Renal pelvis (tissue), 4 donors: ENCODE measurements around the gene CFAP77. TPM values are rescaled to one million over a fixed set of nuclear protein-coding genes. Genes with fewer than 3 reads are reported as not detected.
"Not testable (repeated sequence)": the region's sequence is repeated elsewhere in the genome, so short reads cannot be mapped to it uniquely, and the experiment has no call there.

Source experiments
- DNase-seq: peaks from one replicate; pipeline ENCODE4 v3.0.0-alpha.2; 2013
- polyA plus RNA-seq, 3 donors: library from polyadenylated mRNA; unstranded; fragments of 120-200 nt; gene quantifications; one replicate each; pipeline ENCODE4 v1.2.1, GENCODE V29; 2013; ENCODE audit not compliant: insufficient read length in 3 of 3

The CFAP77 gene
- polyA plus RNA-seq, 3 donors: 0.84 to 1.7 (median 1.3) TPM

DNA sequence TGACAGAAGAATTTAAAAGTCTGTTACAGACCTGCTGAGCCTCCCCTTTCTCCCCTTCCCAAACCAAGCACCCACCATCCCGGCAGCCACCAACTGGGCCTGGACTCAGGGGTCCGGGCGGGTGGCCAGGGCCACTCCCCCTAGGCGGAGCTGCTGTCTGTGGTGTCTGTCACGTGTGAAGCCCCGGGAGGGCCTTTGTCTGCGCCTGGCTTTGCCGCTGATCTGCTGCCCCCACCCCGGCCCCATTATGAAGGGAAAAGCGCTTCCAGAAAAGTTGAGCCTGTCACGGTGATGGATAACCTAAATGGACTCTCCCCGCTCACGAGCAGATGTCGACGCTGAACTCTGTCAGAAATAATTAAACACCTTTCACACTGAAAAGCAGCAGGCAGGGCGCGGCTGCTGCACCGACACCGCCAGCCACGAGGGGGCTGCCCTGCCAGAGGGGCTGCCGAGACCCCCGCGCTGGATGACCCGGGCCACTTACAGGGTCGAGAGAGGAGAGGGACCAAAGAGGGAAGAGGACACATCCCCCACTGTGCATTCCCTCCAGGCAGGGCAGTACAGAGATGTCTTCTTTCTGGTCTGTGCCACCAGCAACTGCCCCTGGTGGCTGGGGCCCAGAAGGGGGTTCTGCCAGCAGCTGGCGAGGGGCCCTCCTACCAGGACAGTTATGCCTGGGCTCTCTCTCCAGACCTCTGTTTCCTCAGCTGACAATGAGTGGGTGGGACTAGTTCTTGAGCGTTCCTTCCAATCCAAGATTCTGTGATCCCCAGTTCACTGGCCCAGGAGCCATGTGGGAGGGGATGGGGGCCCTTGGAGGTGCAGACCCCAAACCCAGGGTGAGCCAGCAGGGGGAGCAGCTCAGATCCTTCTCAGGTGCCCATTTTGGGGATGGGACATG is 136.4 kb downstream of the CFAP77 start:
- DNase-seq: peak; percentile 64

- no peak for DNase-seq
Observed at GRCh38 chr9:132547052-132547431, 137.0 kb downstream of the CFAP77 start.

DNA sequence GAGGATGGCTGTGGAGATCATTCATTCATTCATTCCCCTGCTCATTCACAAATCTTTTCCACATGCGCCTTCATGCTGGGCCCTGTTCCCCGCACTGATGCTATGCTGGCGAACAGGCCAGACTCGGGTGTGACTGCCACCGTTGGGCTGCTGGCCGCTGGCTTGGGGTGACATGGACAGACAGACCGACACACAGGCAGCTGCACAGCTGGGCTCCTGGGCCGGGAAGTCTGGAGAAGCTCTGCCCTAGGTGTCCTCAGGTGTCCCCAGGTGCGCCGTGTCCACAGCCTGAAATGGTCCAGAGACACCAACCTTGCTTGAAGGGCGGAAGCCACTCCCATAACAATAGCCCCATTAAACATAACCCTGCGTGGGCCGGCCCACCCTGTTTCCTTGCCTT is 137.4 kb downstream of the CFAP77 start:
- DNase-seq: no peak

GRCh38 chr9:132547976-132548730 is 138.1 kb downstream of the CFAP77 start:
- DNase-seq: no peak

GRCh38 chr9:132548751-132549640 is 139.0 kb downstream of the CFAP77 start:
- no peak for DNase-seq

DNA sequence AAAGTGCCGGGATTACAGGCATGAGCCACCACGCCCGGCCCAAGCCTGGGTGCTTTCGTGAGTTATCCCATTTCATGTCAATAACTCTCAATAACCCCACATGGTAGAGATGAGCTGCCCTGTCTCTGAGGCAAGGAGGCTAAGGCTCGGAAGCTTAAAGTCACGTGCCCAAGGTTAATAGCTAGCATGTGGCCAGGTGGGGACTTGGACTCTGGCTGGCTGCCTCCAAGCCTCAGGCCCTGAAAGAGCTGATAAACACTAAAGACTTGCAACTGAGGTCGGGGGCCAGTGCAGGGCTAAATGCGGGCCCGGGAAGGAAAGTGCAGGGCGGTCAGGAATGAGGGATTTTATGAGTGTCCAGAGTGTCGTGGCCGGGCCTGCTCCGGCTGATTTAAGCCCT is 141.5 kb downstream of the CFAP77 start:
- DNase-seq: no peak

- DNase-seq: no peak
Observed at GRCh38 chr9:132552041-132552440, 142.0 kb downstream of the CFAP77 start.

GRCh38 chr9:132554755-132555154 is 144.7 kb downstream of the CFAP77 start:
- no peak for DNase-seq

DNA sequence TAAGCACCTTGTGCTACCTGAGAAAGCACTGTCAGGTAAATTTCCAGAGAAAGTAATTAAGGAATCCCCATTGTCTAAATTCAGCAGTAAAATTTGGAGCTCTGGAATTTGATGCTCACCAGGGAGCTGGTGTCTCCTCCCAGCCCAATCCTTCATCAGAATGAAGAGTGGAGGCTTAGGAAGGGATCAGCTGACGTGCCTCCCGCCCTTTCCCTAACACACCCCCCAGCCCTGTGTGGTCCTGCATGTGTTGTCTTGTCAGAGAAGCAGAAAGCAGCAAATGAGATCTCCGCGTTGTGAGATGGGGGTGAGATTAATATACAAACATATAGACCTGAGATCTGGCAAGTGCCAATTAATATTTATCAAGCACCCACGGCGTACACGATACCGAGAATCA is 145.5 kb downstream of the CFAP77 start:
- DNase-seq: no peak

DNA sequence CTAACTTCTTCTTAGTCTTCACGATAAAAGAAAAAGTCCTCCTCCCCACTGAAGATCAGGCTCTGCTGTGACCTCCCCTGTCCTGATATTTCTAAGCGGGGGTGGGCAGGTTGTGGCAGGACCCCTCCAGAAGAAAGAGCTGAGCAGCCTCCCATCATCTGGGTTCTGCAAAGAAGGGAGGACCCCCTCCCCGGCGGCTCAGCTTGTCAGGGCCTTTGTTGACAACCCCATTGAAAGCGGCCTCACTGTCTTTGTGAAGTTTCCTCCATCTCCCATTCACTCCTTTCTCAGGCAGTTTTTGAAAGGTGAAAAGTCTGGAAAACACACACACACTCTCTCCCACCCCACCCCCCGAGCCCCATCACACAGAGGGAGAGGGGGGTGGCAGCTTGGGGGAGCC is 146.2 kb downstream of the CFAP77 start:
- no peak for DNase-seq

GRCh38 chr9:132556714-132557113 is 146.7 kb downstream of the CFAP77 start:
- DNase-seq: peak; percentile 86

DNA sequence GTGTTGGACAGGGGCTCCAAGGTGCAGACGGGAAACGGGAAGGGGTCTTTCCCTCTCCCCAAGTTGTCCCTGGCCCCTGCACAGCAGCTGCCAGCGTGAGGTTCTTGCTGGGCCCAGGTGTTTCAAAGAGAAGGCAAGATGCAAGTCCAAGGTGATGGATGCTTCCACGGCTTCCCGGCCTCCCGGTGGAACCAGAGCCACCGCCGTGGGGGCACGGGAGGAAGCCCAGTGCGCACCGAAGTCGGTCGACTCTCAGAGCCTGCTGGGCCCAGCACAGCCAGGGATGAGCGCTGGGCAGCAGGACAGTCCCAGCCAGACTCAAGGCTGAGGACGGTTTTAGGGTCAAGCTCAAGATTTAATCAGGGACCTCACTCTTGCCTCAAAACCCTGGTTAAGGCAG is 147.1 kb downstream of the CFAP77 start:
- no peak for DNase-seq

DNA sequence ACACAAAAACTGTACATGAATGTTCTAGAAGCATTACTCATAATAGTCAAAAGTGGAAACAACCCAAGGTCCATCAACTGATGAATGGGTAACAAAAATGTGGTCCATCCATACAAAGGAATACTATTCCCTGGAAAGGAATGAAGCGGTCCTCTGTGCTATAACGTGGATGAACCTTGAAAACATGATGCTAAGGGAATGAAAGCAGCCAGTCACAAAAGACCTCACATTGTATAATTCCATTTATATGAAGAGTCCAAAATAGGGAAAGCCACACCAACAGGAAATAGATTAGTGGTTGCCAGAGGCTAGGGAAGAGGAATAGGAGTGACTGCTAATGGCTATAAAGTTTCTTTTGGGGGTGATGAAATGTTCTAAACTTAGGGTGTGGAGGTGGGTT is 149.7 kb downstream of the CFAP77 start:
- DNase-seq: no peak

GRCh38 chr9:132560616-132561202 is 150.7 kb downstream of the CFAP77 start:
- DNase-seq: peak; percentile 82

DNA sequence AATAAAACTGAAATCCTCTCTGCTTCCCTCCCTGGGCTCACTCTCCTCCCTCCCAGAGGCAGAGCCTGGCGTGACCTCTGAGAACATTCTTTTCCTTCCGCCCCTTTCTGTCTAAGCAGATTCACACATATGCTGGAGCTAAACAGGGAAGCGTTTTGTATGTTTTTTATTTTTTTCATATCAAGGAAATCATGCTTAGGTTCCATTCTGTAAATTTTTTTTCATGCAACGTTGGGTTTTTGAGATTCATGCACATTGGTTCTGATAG is 152.2 kb downstream of the CFAP77 start:
- no peak for DNase-seq

DNA sequence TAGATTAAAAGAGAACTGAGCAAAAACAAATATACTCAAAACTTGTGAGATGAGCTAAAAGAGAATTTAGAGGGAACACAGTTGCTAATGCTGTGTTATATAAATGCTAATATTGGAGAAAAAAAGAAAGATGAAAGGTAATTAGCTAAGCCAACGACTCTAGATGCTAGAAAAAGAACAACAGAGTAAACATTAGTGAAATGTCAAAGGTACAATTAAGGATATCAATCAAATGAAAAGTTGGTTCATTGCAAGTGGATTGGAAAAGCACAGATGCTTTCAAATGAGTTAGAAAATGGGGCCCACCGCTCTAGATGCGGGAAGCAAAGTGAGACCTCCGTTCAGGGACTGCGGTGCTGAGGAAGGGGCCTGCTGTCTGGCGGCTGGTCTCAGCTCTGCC is 154.5 kb downstream of the CFAP77 start:
- no peak for DNase-seq

- not testable (repeated sequence) for DNase-seq
Observed at GRCh38 chr9:132568787-132569186, 158.8 kb downstream of the CFAP77 start.

- no peak for DNase-seq
Observed at GRCh38 chr9:132571806-132572600, 162.0 kb downstream of the CFAP77 start.

- no peak for DNase-seq
Observed at GRCh38 chr9:132572921-132573320, 162.9 kb downstream of the CFAP77 start.

GRCh38 chr9:132575005-132575609 is 165.1 kb downstream of the CFAP77 start:
- peak; percentile 71 for DNase-seq

DNA sequence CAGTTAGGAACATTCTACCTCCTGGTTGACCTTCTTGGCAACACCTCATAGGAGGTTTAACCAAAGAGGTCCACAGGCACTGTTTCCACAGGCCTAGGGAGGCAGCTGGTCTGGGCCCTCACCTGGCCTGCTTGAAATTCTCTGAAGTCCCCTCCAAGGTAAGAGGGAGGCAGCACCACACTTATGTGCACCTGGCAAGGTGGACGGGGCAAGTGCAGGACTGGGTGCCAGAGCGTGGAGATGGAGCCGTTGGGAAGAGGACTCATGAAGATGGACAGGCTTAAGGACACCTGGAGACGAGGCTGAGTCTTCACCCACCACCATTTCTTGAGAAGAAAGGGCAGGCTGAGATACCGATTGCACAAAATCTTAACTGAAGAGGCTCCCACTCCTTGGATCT is 165.8 kb downstream of the CFAP77 start:
- DNase-seq: no peak
